ENCODE measurements around the gene SETD1A. TPM values are rescaled to one million over a fixed set of nuclear protein-coding genes. Genes with fewer than 3 reads are reported as not detected.

SETD1A gene
- total RNA-seq, 1 donor from 2014 or later, result 25.9 TPM

DNA sequence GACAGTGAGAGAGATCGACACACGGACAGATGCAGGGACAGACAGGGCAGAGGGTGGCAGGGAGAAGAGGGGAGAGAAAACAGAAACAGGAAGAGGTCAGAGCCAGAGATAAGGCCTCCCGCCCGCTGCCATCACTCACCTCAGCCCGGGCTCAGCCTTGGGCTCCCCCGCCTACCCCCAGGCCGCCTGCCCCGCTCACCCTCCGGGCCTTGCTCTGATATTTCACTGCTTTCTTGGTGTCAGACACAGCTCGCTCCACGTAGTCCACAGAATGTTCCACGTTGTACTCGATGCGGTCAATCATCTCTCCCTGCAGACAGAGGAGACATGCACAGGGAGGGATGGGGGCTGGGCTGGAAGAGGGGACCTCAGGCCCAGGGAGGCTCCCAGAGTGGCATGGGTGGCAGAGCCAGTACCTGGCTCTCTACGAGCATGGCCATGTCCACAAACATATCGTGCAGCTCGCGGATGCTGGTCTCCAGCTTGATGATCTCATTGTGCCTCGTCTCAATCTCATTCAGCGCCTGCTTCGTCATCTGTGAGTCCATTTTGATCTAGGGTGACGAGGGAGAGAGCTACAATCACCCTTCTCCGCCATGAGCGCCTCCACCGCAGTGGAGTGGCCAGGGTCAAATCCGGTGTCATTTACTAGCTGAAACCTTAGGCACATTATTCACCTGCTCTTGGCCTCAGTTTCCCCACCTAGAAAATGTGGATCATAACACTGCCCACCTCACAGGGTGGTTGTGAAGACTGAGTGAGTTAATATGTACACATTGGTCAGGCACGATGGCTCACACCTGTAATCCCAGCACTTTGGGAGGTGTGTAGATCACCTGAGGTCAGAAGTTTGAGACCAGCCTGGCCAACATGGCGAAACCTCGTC is 35.6 kb downstream of the SETD1A start:
- intact Hi-C loops (cut with micrococcal nuclease), result loop anchor here (10.0 kb wide), 2 partner anchors 362 to 432 kb away; partner anchors contain the start of genes COX6A2 and ITGAX

DNA sequence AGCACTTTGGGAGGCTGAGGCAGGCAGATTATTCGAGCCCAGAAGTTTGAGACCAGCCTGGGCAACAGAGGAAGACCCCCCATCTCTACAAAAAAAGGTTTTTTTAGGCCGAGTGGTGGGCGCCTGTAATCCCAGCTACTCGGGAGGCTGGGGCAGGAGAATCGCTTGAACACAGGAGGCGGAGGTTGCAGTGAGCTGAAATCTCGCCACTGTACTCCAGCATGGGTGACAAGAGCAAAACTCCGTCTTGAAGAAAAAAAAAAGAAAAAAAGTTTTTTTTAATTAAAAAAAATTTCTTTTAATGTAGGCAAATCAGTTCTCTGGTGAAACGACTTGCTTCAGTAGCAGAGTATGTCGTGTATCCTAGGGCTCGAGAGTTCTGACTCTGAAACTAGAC is 38.4 kb downstream of the SETD1A start:
- intact Hi-C loops (cut with micrococcal nuclease), result loop anchor here (5.0 to 10.0 kb wide), 3 partner anchors 181 to 429 kb away; partner anchors contain the start of genes COX6A2 and ITGAX

DNA sequence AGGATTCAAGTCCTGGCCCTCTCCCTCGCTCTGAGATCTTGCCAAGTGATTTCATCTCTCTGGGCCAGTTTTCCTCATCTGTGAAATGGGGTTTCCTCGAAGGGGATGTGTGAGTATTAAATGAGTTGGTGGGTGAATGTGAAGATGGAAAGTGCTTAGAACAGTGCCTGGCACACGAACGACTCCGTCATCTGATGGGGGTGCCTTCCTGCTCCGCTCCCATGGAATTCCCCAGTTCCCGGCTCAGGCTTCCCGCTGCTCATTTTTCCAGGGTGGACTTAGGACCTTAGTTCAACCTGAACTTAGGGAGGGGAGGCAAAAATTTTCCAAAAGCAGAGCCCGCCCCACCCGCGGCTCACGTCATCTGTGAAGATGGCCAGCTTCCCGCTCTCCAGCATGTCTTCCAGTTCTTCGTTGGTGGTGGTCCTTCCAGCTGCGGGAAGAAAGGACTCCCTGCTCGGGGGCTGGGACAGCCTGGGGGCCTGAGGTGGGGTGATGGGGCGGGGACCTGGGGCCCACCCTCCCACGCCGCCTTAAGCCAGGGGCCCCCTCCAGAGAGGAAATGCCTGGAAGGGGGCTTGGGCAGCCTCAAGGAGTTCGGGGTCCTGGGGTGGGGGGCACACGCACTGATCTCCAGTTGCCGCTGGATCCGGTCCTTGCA is 38.9 kb downstream of the SETD1A start:
- intact Hi-C loops (cut with micrococcal nuclease), result loop anchor here (5.0 to 10.0 kb wide), 3 partner anchors 181 to 428 kb away; partner anchors contain the start of genes COX6A2 and ITGAX

GRCh38 chr16:30996985-30997724 is 39.6 kb downstream of the SETD1A start:
- intact Hi-C loops (cut with micrococcal nuclease), result loop anchor here (1.0 to 10.0 kb wide), 15 partner anchors 12 to 876 kb away; partner anchors contain the start of genes ARMC5, CFAP119, COX6A2 and HSD3B7

GRCh38 chr16:30997725-30998711 is 40.5 kb downstream of the SETD1A start:
- intact Hi-C loops (cut with micrococcal nuclease), result loop anchor here (1.0 to 10.0 kb wide), 15 partner anchors 12 to 875 kb away; partner anchors contain the start of genes ARMC5, CFAP119, COX6A2 and HSD3B7

GRCh38 chr16:30998852-30999761 is 41.6 kb downstream of the SETD1A start:
- intact Hi-C loops (cut with micrococcal nuclease), result loop anchor here (5.0 to 10.0 kb wide), 3 partner anchors 178 to 426 kb away; partner anchors contain the start of genes COX6A2 and ITGAX

- intact Hi-C loops (cut with micrococcal nuclease), result no loop called here
These were observed 43.3 kb downstream of the SETD1A start for GRCh38 chr16:31000671-31001382.

DNA sequence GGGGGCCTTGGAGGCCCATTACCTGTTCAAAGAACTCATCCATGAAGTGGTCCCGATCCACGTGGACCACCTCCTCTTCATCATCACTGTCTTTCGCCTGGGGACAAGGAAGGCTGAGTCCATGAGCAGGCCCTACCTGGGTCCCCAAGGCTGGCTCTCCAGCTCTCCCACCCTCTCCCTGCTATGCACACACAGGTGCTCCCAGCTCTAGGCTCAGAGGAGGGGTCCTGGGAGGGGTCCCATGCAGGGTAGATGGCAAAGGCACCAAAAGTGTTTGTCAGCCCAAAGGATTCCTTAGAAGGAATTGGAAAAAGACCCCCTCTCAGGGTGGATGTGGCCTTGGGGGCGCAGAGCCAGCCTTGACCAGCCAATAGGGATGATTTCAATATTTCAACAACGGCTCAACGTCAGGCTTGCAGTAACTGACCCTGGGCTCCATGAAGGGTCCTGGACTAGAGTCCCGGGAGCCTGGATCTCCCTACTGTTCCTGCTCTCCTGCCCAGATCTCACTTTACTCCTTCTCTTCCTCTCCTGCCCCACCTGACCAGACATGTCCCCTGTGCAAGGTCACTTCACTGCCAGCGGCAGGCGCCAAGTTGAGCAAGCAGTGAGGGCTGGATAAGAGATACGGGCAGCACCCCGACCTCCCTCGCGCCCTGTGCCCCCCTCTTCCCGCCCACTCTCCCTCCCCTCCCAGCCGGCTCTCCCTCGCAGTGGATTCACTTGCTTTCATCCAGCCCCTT is 44.1 kb downstream of the SETD1A start:
- intact Hi-C loops (cut with micrococcal nuclease), result no loop called here

DNA sequence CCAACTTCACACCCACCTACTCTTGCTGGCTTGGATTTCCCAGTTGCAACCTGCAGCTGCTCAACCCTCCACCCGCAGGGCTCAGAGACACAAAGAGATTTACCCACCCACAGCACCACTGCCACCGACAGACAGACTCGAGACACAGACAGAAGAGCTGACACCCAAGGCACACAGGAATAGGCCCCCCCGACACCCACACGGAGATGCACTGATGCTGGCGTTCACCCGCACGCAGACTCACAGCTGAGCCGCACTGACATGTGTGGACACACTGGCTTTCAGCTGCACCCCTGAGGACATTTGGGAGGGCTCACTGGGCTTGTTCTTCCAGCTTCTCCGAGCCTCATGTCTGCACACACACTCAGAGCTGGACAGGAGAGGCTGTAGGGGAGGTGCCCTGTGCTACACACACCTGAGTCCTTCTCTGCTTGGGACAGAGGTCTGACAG is 44.7 kb downstream of the SETD1A start:
- intact Hi-C loops (cut with micrococcal nuclease), result no loop called here

GRCh38 chr16:31002862-31003341 is 45.3 kb downstream of the SETD1A start:
- intact Hi-C loops (cut with micrococcal nuclease), result no loop called here

GRCh38 chr16:31003744-31004143 is 46.2 kb downstream of the SETD1A start:
- intact Hi-C loops (cut with micrococcal nuclease), result no loop called here

DNA sequence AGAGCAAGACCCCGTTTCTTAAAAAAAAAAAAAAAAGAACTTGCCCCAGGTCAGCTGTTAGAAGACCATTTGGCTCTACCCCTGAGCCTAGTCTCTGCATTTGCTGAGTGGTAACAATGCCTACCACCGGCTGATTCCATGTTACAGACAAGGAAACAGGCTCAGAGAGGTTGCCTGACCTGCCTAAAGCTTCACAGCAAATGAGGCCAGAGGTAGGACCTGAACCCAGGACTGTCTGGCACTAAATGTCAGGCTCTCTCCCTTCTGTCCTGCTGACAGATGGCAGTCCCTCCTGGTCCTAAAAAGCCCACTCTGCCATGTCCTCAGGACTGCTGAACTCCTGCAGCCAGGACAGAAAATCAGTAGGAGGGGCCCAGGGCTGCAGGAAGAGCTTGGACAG is 47.1 kb downstream of the SETD1A start:
- intact Hi-C loops (cut with micrococcal nuclease), result no loop called here

DNA sequence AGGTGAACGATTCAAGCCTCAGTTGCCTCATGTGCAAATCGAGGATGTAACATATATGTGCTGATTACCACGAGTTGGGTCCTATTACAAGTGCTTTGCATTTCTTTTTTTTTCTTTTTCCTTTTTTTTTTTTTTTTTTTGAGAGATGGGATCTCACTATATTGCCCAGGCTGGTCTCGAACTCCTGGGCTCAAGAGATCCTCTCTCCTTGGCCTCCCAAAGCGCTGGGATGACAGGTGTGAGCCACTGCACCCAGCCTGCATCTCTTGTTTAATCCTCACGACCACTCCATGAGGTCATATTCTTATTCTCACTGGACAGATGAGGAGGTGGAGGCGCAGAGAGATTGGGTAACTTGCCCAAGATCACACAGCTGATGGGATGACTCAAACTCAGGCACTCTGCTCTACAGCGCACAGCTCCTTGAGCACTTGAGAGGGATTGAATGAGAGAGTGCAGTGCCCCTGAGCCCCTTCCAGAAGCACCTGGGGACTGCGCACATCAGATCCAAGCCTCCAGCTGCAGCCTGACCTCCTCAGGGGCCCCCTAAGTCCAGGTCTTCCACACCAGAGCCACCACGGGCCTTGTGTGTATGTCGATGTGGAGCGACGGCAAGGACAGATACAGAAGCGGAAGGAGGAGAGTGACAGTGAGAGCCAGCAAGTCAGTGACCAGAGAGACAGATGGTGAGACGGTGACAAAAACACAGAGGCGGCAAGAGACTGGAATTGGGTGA is 48.0 kb downstream of the SETD1A start:
- intact Hi-C loops (cut with micrococcal nuclease), result no loop called here

GRCh38 chr16:31006086-31006385 is 48.5 kb downstream of the SETD1A start:
- intact Hi-C loops (cut with micrococcal nuclease), result no loop called here

- intact Hi-C loops (cut with micrococcal nuclease), result no loop called here
These were observed 49.0 kb downstream of the SETD1A start for GRCh38 chr16:31006589-31006988.

DNA sequence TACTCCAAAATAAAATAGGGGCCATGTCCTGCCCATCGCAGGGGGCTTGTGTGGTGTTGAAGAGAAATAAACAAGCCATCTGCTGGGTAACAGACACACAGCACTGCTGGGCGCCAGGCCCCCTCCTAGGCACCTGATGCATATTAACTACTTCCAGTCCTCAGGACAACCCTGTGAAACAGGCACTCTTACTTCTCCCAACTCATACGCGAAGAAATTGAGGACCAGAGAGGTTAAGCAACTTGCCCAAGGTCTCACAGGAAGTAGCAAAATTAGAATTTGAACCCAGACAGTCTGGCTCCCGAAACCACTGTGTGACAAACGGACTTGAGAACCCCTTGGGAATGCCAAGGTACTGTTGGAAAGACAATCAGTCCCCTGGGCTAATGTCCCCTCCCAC is 50.1 kb downstream of the SETD1A start:
- intact Hi-C loops (cut with micrococcal nuclease), result no loop called here

DNA sequence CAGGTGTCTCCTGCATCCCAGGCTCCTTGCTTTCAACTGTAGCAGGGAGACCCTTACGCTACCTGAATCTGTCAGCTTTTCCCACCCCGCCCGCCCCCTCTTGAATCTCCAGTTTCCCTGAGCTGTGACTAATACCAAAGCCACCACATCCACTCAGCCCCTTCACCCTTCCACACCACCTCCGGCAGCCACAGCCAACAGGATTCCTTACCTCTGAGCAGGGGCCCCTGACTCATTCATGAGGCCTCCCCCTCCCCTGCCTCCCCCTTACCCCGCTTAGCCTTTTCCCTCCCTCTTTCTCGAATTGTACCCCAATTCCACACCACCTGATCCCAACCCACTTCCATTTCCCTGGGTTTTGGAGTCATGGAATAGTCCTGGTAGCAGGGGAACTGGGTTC is 50.6 kb downstream of the SETD1A start:
- intact Hi-C loops (cut with micrococcal nuclease), result no loop called here
